GM21423 (cell line): ENCODE data around the gene STT3A.

Experiments used
- ATAC-seq: cut with Tn5 transposase; IDR thresholded peaks from one replicate; pipeline ENCODE4 v1.9.1; 2021; ENCODE audit warnings: mild to moderate bottlenecking, moderate library complexity; ENCODE audit not compliant: unreplicated experiment

Gene STT3A

DNA sequence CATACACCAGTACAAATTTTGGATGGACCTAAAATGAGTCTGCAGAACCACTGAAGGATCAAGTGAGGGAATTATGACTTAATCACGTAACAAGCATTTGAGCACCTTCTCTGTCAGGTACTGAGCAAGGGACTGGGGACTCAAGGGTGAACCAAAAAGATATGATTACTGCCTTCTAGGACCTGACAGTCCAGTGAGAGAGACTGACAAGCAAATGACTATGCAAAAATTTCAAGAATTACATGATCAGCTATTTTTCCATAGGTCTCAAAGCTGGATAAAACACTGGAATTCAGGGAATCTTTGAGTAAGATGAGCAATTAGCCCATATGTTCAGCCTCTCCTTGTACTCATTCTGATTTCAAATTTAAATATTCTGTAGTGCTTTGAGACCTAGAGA is 5.2 kb upstream of the STT3A start:
- no peak for ATAC-seq

DNA sequence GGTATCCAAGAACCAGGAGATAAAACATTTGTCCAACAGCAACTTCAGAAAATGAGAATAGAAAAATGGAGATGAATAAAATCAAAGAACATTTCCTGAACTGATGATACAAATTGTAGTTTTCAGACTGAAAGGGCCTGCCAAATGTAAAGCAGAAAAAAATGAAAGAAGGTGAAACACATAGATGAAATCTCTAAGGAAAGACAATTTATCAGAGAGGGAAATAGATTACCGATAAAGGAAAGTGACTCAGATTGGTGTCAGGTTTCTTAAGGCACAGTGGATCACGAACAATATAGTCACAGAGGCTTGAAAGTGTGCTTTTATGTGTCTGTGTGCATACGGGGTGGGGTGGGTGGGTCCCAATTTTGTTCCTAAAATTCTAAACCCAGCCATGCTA is 4.1 kb upstream of the STT3A start:
- ATAC-seq = no peak

DNA sequence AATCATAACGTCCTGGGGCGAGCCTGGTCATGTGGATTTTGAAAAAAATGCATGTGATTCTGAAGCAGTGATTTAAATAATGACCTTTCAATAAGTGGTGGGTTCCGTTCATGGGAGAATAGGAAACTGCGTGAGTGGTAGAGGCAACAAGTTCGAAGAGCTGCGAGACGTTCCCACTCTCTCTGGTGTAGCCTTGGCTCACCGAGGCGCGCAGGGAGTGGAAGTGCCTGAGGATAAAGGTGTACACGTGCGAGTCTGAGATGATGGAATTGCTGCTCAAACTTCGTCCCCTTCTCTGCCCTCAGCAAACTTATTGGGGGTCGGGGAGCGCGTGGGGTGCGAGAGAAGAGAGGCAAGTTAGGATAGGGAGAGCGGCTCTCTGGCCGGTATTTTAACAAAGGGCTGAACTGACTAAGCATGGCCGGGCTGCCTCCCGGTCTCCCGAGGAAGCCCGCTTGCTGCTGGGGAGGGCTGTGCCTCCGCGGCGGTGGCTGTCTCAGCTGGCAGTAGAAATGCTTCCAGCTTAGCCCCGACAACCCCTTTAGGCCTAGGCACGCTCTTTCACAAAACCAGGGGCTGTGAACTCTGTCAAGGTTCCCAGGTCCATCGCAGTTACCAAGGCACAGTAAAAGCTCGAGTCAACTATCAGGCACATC is 875 bp upstream of the STT3A start:
- peak; percentile 14 for ATAC-seq

DNA sequence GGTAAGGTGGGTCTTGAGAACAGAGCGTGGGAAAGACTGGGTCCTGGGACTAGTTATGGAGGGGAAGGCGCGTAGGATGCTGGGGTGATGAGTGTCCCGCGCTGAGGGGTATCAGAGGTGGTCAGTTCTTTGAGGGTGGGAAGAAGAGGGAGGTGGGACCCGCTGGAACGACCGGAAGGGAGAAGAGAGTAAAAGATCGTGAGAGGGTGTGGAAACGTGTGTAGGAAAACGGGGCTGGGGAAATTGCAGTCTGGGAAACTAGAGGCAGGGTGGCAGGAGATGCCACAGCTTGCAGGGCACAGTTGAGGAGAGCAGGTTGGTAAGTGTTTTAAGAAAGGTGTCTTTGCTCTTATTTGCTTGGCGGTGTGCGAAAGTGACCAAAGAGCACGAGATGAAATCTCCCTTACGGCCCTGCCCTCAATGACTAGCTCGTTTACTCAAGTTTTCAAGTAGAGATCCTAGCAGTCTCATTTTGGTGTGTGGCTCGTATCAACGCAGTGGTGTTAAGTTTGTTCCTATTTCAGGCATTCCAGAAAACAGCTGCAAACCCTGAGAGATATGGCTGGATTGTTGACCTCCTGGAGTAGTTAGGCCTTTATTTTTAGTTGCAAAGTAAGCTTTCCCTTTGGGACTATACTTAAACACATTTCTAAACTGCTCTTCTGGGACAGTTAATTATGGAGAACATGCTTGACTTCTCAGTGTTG is 615 bp downstream of the STT3A start:
- ATAC-seq = no peak

DNA sequence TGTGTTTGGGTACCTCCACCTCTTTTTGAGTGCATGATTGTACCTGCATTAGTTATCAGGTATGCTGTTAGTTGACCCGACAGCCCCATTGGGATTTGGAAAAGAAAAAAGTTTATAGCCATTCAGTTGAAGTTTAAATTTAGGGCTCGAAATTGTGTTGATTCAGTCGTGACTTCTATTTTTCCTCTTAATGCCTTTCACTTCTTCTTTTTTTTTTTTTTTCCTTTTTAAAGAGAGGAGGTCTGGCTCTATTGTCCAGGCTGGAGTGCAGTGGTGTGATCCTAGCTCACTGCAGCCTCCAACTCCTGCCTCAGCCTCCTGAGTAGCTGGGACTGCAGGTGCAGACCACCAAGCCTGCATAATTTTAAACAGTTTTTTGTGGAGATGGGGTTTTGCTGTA is 2.3 kb downstream of the STT3A start:
- no peak for ATAC-seq

DNA sequence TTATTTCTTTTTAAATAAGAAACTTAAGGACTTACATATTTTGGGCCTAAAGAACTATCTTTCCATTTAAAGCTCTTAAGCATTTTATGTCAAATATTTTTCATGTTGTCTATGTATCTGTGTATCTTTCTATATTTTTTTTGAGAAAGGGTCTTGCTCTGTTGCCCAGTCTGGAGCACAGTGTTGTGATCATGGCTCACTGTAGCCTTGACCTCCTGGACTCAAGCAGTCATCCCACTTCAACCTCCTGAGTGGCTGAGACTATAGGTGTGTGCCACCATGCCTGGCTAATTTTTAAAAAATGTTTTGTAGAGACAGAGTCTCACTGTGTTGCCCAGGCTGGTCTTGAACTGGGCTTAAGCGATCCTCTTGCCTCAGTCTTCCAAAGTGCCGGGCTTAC is 8.0 kb downstream of the STT3A start:
- ATAC-seq = no peak

DNA sequence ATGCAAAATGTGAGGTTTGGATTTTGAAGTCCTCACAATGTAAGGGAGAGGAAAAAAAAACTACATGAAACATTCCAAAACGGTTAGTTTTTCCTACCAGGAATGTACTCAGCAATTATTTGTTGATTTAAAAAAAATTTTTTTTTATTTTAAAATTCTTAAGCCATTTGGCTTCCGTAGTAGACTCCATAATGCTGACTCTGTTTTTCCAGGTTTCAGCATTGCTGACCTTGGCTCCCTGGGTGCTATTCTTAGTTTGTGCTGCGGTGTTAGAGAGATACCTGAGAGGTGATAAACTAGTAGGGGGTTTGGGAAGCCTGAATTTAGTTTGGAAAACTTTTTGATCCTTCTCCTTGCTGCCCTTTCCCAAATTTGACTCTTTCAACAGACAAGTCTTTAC is 10.6 kb downstream of the STT3A start:
- no peak for ATAC-seq

DNA sequence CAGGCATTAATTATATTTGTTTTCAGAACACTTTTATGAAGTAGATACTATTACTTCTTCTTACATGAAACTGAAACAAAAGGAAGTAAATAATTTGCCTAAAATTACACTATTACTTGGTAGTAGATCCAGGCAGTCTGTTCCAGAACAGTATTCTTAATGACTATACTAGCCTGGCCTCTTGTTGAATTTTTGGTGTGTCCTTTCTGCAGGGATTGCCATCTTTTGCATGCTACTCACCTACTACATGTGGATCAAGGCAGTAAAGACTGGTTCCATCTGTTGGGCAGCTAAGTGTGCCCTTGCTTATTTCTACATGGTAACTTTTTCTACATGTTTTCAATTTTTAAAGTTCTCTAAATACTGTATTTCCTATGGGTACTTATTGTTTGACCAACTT is 12.8 kb downstream of the STT3A start:
- ATAC-seq = no peak

DNA sequence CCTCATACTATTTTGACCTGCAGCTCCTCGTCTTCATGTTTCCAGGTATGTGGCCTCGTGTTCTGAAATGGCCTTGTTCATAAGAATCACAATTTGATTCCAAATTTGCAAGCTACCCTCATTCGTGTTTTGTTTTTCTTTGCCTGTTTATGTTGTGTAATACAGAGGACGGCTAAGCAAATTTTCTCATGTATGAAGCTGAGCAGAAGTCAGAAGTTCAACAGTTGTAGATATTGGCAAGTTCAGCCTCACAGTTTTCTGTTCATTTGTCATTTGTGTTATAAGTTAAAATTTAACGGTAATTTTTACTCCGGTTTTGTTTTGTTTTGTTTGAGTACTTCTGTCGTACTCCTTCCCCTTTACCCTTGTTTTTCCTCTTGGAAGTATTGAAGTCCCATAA is 16.9 kb downstream of the STT3A start:
- no peak for ATAC-seq

DNA sequence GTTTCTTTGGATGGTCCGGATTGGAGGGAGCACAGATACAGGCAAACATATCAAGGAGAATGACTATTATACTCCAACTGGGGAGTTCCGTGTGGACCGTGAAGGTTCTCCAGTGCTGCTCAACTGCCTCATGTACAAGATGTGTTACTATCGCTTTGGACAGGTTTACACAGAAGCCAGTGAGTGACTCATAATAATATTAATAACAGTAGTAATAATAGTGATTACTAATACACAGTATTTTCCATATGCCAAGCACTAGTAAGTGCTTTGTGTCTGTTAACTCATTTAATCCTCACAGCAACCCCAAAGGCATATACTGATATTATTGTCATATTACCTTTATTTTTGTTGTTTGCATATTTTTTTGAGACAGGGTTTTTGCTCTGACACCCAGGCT is 25.7 kb downstream of the STT3A start:
- ATAC-seq = no peak

DNA sequence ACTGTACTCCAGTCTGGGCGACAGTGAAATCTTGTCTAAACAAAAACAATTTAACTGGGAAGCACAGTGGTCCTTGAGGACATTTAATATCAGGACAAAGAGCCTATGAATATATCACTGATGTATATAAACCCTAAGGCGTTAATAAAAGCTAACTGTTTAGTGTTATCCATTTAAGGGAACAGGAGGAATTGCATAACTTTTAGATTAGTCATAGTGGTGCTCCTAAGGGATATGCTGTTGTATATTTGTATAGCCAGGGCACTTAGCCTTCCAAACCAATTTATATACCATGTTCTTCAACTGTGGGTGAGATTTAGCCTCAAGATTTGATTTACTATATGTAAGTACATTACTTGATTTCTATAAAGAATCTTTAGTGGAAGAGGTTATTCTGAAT is 29.3 kb downstream of the STT3A start:
- no peak for ATAC-seq

DNA sequence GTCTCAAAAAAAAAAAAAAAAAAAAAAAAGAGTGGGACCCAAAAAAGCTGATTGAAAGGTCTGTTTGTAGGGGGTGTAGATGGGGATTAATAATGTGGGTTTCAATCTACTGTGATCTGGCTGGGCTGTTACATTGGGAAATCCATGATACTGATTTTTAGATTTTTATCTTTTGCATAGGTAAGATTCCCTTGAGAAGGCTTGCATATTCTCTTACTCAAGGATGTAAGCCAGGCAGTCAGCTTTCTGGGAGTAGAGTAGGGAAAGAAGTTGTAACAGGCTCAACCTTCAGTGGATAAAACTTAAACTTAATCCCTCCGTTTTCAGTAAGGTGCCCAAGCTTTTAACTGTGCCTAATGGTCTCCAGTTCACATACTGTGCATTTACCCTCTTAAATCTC is 30.4 kb downstream of the STT3A start:
- ATAC-seq = no peak

DNA sequence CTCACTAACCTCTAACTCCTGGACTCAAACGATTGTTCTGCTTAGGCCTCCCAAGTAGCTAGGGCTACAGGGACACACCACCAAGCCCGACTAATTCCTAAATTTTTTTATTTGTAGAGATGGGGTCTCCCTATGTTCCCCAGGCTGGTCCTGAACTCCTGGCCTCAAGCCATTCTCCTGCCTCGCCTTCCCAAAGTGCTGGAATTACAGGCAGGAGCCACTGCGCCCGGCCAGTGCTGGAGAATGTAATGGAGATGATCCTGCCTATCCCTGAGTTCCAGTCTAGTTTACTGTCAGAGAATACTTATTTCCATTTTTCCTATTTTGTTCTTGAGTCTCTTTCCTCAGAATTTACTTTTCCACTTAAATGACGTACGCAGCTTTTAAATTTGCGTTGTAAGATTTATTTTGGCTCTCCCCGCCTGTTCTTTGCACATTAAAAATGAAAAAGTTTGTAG is 32.1 kb downstream of the STT3A start, which contains the start of gene CHEK1:
Gene CHEK1 (plus strand): TSS at position 408 of the 458 bp plus-strand sequence. CDS start 1,606 bp downstream, outside the sequence.
- ATAC-seq = no peak

DNA sequence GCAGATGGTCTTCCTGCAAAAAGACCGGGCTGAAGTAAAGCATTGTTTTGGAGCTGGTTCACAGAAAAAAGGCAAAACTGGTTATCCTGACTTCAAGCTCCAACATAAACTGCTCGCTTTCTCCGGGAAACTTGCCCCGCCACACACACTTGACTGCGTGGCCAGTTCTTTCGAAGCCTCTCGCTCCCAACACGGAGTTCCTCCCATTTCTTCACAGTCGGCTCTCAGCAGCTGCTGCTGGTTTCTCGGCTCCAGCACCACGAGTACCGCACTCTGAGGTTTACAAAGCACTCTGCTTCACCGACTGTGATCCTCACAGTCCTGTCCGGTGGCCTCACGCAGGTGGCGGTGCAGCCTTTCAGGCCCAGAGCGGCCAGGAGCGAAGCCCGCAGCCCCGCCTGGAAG is 32.6 kb downstream of the STT3A start:
- no peak for ATAC-seq

DNA sequence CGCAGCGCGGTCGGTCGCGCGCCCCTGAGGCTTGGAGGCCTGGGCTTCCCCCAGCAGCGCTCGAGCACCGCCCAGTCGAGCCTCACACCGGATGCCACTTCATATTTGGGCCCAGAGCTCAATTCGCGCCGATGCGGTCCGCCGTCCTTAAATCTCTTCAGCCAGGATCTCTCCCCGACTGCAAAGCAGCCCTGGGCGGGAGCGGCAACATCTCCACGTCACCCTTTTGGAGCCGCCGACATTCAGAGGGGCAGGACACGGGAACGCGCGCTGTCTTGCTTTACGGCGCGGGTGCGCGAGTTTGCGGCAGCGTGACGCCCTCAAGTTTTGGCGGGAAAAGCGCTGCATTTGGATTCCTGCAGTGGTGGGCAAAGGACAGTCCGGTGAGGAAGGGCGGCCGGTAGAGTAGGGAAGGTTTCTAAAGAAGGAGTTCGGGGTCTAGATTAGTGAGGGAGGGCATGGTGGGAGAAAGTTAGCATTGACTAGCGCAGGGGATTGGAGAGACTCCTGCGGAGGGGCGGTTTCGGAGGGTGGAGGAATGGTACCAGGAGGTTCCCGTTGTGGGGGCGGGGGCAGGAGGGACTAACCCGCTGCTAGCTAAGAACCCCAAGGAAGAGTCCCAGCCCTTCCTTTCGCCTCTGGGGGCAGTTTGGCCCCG is 33.1 kb downstream of the STT3A start:
- ATAC-seq = peak; percentile 87

DNA sequence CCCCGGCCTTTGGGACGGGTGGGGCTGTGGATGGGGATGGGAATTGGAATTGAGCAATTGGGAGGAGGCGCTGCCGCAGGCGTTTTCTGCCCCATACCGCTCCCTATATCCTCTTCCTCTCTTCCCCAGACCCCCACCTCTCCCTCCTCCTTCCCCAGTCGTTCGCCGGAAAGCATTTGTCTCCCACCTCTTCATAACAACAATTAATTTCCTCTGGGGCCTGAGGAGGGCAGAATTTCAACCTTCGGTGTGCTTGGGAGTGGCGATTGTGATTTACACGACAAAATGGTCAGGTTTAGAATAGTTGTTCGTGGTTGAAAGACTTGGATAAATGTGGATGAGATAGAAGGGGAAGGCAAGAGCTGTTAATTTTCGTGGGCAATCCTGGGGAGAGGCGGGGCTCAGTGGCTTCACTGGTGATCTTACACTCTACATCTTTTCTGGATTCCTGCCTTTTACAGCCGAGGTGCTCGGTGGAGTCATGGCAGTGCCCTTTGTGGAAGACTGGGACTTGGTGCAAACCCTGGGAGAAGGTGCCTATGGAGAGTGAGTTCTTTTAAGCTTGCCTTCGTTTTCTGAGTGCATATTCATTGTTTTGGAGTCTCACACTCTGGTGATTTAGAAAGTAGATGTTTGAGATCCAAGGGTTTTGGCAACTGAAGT is 33.8 kb downstream of the STT3A start:
- peak; percentile 48 for ATAC-seq

DNA sequence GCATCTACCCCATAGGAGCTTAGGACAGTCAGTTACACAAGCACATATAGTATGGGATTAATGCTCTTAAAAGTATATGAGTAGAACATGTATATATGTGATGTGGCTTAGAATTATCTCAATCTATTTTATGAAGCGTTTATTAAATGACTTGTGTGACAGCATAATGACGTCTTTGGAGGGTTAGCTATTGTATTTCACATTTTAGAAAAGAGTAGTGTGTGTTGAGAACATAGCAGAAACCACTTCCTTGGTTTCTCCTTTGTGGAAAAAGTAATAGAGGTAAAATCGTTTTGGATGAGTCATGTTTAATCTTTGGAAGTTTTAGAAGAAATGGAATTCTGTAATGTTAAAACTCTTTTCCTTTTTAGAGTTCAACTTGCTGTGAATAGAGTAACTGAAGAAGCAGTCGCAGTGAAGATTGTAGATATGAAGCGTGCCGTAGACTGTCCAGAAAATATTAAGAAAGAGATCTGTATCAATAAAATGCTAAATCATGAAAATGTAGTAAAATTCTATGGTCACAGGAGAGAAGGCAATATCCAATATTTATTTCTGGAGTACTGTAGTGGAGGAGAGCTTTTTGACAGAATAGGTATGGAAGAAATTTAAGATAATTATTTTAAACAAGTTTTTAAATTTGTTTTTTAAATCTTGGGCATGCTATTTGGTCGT is 34.7 kb downstream of the STT3A start:
- no peak for ATAC-seq

DNA sequence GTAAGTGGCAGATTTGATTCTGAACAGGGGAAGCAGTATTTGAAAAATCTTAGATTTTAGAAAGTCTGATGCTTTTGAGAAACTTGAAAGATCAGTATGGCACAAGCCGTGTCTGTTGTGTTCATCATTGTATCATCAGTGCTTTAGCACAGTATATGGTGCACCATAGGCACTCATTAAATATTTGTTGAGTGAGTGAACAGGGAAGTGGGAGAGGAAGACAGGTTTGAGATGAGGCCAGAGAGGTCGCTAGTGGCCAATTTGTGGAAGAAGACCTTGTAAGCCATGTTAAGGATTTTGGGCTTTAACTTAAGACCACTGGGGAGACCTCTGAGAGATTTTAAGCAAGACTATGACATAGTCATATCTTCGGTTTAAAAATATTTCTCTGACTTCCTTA is 45.2 kb downstream of the STT3A start:
- ATAC-seq = no peak

DNA sequence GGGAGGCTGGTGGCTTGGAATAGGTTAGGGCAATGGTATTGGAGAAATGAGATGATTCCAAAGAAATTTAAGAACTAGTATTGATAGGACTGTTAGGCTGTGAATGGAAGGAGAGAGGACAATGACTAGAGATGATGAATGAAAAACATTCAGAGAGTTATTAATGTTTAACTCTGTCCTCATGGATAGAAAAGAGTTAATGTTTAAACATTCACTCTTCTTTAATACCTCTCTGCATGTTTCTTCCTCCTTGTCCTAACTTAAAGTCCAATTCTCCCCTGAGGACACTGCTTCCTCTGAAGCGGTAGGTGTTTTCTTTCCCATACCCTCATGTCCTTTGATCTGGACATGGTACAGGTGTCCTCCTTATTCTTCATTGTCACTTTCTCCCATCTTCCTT is 45.7 kb downstream of the STT3A start:
- ATAC-seq = no peak

DNA sequence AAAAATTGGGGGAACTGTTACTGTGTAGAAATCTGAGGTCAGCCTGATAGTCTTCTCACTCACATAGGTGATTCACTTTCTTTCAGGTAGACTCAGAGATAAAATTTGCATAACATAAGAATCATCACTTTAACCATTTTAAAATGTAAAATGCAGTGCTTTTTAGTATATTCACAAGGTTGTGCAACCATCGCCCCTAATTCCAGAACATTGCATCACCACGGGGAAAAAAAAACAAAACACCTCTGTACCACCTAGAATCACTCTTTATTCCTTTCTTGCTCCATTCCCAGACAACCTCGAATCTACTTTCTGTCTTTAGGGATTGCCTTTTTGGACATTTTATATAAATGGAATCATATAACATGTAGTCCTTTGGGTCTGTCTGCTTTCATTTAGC is 53.2 kb downstream of the STT3A start:
- no peak for ATAC-seq
